ENCODE measurements around the gene EEFSEC. TPM values are rescaled to one million over a fixed set of nuclear protein-coding genes. Genes with fewer than 3 reads are reported as not detected.
A peak's percentile ranks its signal among the peaks of the same experiment; 100 is the strongest.

EEFSEC gene
- total RNA-seq, 1 donor = 5.1 TPM

DNA sequence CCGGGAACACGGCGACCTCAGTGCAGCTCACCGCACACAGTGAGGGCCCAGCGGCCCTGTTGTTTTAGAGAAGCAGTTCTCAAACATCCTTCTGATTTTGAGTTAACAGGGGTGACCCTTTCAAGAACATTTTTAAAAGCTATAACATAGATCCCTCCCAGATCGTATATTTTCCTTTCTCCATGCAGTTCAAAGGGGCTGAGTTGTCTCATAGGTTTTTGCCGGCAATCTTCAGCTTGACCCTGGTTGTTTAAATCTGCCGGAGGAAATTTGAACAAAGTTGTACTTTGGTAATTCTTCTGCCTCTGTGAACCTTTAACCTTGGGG, 14.3 kb downstream of the EEFSEC start:
- no peak overlapping the region for H2AFZ ChIP-seq (ENCODE audit: low read length)
- no peaks in the 10 kb centered on the region for H3K27me3 ChIP-seq (ENCODE audit: insufficient read depth, low read length)
- peaks cover 2% of the 10 kb centered on the region for H3K79me2 ChIP-seq (ENCODE audit: insufficient read depth, low read length)
- H4K20me1 ChIP-seq (ENCODE audit: insufficient read depth, low read length) = peaks cover 9% of the 10 kb centered on the region
- H3K9me3 ChIP-seq (ENCODE audit: low read depth, low read length) = no peaks in the 10 kb centered on the region
- TF ChIP-seq, protein P1, sequence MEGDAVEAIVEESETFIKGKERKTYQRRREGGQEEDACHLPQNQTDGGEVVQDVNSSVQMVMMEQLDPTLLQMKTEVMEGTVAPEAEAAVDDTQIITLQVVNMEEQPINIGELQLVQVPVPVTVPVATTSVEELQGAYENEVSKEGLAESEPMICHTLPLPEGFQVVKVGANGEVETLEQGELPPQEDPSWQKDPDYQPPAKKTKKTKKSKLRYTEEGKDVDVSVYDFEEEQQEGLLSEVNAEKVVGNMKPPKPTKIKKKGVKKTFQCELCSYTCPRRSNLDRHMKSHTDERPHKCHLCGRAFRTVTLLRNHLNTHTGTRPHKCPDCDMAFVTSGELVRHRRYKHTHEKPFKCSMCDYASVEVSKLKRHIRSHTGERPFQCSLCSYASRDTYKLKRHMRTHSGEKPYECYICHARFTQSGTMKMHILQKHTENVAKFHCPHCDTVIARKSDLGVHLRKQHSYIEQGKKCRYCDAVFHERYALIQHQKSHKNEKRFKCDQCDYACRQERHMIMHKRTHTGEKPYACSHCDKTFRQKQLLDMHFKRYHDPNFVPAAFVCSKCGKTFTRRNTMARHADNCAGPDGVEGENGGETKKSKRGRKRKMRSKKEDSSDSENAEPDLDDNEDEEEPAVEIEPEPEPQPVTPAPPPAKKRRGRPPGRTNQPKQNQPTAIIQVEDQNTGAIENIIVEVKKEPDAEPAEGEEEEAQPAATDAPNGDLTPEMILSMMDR (IDR thresholded peaks at IDR 0.05; ENCODE audit: extremely low read depth, low read depth, low read length) = no peak
- no peak for DNase-seq (ENCODE audit: insufficient read length, low spot score, missing footprints)
- no peak overlapping the region for H3K4me2 ChIP-seq (ENCODE audit: insufficient read depth, low read length)
- no peak overlapping the region for H3K27ac ChIP-seq (ENCODE audit: low read depth, low read length)
- no peaks in the 10 kb centered on the region for H3K4me1 ChIP-seq (ENCODE audit: insufficient read depth, low read length)
- H3K4me3 ChIP-seq (ENCODE audit: insufficient read depth, low read length) = no peak overlapping the region
- H3K36me3 ChIP-seq (ENCODE audit: insufficient read depth, low read length) = no peaks in the 10 kb centered on the region

DNA sequence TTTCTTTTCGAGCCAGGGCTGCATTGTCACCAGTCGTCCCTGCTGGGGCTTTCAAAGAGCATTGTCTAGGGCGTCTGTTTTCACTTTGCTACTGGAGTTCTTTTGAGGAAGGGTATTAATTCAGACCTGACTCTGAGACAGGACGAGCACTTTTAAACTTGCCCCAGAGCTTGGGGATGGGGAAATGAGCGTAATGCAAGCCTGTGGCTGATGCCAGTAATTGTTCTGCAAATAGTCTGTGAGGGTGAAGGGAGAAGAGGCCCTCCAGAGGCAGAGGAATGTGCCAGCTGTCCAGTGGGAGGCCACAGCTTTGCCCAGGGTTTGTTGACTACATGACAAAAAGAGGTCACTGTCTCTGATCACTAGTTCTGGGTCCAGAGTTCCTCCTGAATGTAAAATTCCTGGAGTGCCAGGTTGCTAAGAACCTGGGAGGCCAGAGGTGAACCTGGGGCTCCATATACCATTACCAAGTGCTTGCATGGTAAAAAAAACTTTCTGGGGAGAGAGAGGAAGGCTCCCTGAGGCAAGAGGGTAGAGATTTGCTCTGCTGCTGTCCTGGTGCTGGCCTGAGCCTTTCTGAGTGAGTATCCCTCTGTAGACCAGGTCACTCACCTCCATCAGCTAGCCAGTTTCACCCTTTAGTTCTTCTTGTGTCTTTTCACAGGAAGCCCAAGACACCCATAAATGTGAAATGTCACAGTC, 14.8 kb downstream of the EEFSEC start:
- Histone ChIP-seq H3K27me3 (ENCODE audit: insufficient read depth, low read length) (no peaks in the 10 kb centered on the region), H2AFZ (ENCODE audit: low read length) (no peak overlapping the region), H3K4me2 (ENCODE audit: insufficient read depth, low read length) (no peak overlapping the region), H3K9me3 (ENCODE audit: low read depth, low read length) (no peaks in the 10 kb centered on the region), H3K36me3 (ENCODE audit: insufficient read depth, low read length) (no peaks in the 10 kb centered on the region), H3K27ac (ENCODE audit: low read depth, low read length) (no peak overlapping the region), H4K20me1 (ENCODE audit: insufficient read depth, low read length) (peaks cover 9% of the 10 kb centered on the region), H3K4me3 (ENCODE audit: insufficient read depth, low read length) (no peak overlapping the region), H3K79me2 (ENCODE audit: insufficient read depth, low read length) (peaks cover 2% of the 10 kb centered on the region), H3K4me1 (ENCODE audit: insufficient read depth, low read length) (no peaks in the 10 kb centered on the region)
- no peak for DNase-seq (ENCODE audit: insufficient read length, low spot score, missing footprints)
- TF ChIP-seq, protein P1 (IDR thresholded peaks at IDR 0.05; ENCODE audit: extremely low read depth, low read depth, low read length) = no peak

DNA sequence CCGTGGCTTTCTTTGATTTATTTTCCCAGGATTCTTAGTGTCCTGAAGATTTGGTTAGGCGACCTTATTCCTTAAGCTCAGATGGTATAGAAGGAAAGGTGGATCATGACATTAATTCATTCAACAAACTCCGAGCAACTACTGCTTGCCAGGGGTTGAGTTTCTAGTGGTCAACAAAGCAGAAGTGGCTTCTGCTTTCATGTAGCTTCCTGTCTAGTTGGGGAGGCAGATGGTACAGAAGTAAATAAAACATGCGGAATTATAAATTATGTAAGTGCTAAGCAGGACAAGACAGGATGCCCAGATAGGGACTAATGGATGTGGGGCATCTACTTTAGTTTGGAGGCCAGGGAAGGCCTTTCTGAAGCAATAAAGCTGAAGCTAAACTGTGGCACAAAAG, 15.6 kb downstream of the EEFSEC start:
- Histone ChIP-seq H3K27ac (ENCODE audit: low read depth, low read length) (no peak overlapping the region), H3K79me2 (ENCODE audit: insufficient read depth, low read length) (peaks cover 2% of the 10 kb centered on the region), H2AFZ (ENCODE audit: low read length) (no peak overlapping the region), H3K36me3 (ENCODE audit: insufficient read depth, low read length) (no peaks in the 10 kb centered on the region), H3K4me3 (ENCODE audit: insufficient read depth, low read length) (no peak overlapping the region), H3K9me3 (ENCODE audit: low read depth, low read length) (no peaks in the 10 kb centered on the region), H3K4me2 (ENCODE audit: insufficient read depth, low read length) (no peak overlapping the region), H4K20me1 (ENCODE audit: insufficient read depth, low read length) (peaks cover 9% of the 10 kb centered on the region), H3K4me1 (ENCODE audit: insufficient read depth, low read length) (no peaks in the 10 kb centered on the region), H3K27me3 (ENCODE audit: insufficient read depth, low read length) (no peaks in the 10 kb centered on the region)
- TF ChIP-seq, protein P1 (IDR thresholded peaks at IDR 0.05; ENCODE audit: extremely low read depth, low read depth, low read length) = no peak
- DNase-seq (ENCODE audit: insufficient read length, low spot score, missing footprints) = no peak

DNA sequence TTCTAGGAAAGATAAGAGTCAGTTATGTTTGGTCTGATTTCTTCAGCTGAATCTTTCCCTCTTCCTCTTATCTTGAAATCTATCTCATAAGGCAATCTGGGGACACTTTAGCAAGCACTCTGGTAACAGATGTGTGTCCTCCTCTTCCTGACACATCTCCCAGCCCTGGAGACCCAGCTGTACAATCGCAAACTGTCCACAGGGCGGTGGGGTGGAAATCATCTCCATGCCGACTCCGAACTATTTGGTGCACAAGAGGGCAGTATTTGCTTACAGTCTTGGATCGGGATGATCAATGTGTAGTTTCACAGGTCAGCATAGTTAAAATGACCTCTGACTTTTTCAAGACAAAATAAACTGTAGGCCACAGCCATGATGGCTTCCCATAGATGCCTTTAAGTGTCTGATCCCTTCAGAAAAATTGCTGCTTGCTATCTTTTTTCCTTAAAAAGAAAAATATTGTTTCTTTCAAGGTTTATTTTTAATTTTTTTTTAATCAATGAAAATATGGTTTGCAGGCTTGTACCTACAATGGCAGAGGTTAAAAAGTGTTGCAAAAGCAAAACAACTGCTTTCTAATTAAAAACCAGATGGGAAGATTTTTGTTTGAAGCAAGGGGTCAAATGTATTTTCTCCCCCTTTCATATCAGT, 17.7 kb downstream of the EEFSEC start:
- peak; percentile 95 for DNase-seq (ENCODE audit: insufficient read length, low spot score, missing footprints)
- no peaks in the 10 kb centered on the region for H3K36me3 ChIP-seq (ENCODE audit: insufficient read depth, low read length)
- no peaks in the 10 kb centered on the region for H3K4me1 ChIP-seq (ENCODE audit: insufficient read depth, low read length)
- H3K4me3 ChIP-seq (ENCODE audit: insufficient read depth, low read length) = no peak overlapping the region
- no peak overlapping the region for H2AFZ ChIP-seq (ENCODE audit: low read length)
- no peaks in the 10 kb centered on the region for H3K9me3 ChIP-seq (ENCODE audit: low read depth, low read length)
- no peak overlapping the region for H3K27ac ChIP-seq (ENCODE audit: low read depth, low read length)
- TF ChIP-seq, protein P1 (IDR thresholded peaks at IDR 0.05; ENCODE audit: extremely low read depth, low read depth, low read length) = peak; percentile 97
- H4K20me1 ChIP-seq (ENCODE audit: insufficient read depth, low read length) = peaks cover 9% of the 10 kb centered on the region
- H3K4me2 ChIP-seq (ENCODE audit: insufficient read depth, low read length) = no peak overlapping the region
- H3K79me2 ChIP-seq (ENCODE audit: insufficient read depth, low read length) = no peaks in the 10 kb centered on the region
- no peaks in the 10 kb centered on the region for H3K27me3 ChIP-seq (ENCODE audit: insufficient read depth, low read length)
